ENCODE results near the gene BSPRY.

GRCh38 chr9:113369855-113370140 is 20.5 kb downstream of the BSPRY start:
- TF ChIP-seq CTCF (IDR thresholded peaks at IDR 0.05; ENCODE audit: borderline replicate concordance, extremely low read depth, low read length, poor library complexity, severe bottlenecking) (no peak), EZH2 (IDR thresholded peaks at IDR 0.05; ENCODE audit: borderline replicate concordance, low read depth, low read length, severe bottlenecking) (no peak)

All from DND-41 (cell line).